Measurements from ENCODE around the gene TRIM17. TPM values are rescaled to one million over a fixed set of nuclear protein-coding genes. Genes with fewer than 3 reads are reported as not detected.
"Not testable (repeated sequence)": the region's sequence is repeated elsewhere in the genome, so short reads cannot be mapped to it uniquely, and the experiment has no call there.

Gene TRIM17
- total RNA-seq, 2 experiments from 2014 or later = 2.6 to 2.8 TPM

DNA sequence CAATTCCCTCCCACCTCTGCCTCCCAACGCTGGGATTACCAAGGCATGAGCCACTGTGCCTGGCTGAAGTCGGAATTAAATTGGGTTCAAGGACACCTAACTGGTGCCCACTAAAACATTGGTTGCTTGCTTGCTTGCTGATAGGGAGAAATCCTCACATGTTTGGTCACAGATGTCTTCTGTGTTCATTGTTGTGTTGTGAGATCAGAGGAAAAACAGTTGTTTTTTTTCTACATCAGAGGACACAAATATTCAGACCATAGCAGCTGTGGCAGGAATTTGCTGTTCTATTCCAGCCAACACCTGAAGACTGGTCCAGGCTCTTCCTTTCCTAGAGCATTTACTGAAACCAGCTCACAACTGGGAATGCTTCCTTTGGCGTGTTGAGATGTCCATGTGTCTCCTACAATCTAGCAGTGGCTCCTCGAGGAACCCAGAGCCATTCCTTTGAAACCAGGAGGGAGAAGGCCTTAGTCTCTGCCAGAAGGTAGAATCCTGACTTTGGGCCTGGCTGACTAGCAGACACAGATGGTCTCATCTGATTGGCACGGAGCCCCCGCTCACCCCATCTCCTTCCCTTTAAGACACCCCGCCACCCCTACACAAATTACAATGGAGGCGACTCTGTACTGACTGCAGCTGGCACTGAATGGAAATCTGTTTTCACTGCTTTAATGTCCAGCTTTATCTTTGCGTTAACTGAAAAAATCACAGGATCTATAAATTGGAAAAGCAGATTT, 24.3 kb upstream of the TRIM17 start:
- no peaks in the 10 kb centered on the region for H3K36me3 Mint-ChIP-seq
- no peak for ATAC-seq

GRCh38 chr1:228438266-228438665, 21.6 kb upstream of the TRIM17 start:
- CTCF ChIA-PET = no interaction called here
- no peaks in the 10 kb centered on the region for H3K36me3 Mint-ChIP-seq
- ATAC-seq = peak; percentile 30
- no peak overlapping the region for H3K4me3 Mint-ChIP-seq
- H3K27ac Mint-ChIP-seq = no peak overlapping the region
- peaks cover 48% of the 10 kb centered on the region for H3K27me3 Mint-ChIP-seq
- no peaks in the 10 kb centered on the region for H3K4me1 Mint-ChIP-seq
- H3K9me3 Mint-ChIP-seq (ENCODE audit: low read depth) = no peaks in the 10 kb centered on the region
- DNase-seq = no peak

More for the DNA sequence above, 24.3 kb upstream of the TRIM17 start:
- DNase-seq = no peak
- no peak overlapping the region for H3K27ac Mint-ChIP-seq
- no peak overlapping the region for H3K4me3 Mint-ChIP-seq
- no peaks in the 10 kb centered on the region for H3K9me3 Mint-ChIP-seq (ENCODE audit: low read depth)
- peaks cover 50% of the 10 kb centered on the region for H3K27me3 Mint-ChIP-seq
- H3K4me1 Mint-ChIP-seq = peaks cover 10% of the 10 kb centered on the region
- CTCF ChIA-PET = interaction anchor here (0.6 kb wide), 1 partner anchor 274 kb away, joined by 4 read pairs; no protein-coding TSS in a partner anchor

GRCh38 chr1:228437424-228437962, 20.8 kb upstream of the TRIM17 start:
- no peak for DNase-seq
- H3K27me3 Mint-ChIP-seq = peaks cover 47% of the 10 kb centered on the region
- H3K9me3 Mint-ChIP-seq (ENCODE audit: low read depth) = no peaks in the 10 kb centered on the region
- H3K4me3 Mint-ChIP-seq = no peak overlapping the region
- no peak overlapping the region for H3K27ac Mint-ChIP-seq
- CTCF ChIA-PET = no interaction called here
- no peaks in the 10 kb centered on the region for H3K4me1 Mint-ChIP-seq
- no peaks in the 10 kb centered on the region for H3K36me3 Mint-ChIP-seq
- ATAC-seq = no peak

- DNase-seq (no peak), ATAC-seq (no peak)
- no peaks in the 10 kb centered on the region for H3K4me1 Mint-ChIP-seq
- CTCF ChIA-PET = no interaction called here
- no peaks in the 10 kb centered on the region for H3K9me3 Mint-ChIP-seq (ENCODE audit: low read depth)
- H3K4me3 Mint-ChIP-seq = no peak overlapping the region
- H3K27me3 Mint-ChIP-seq = peaks cover 38% of the 10 kb centered on the region
- no peaks in the 10 kb centered on the region for H3K36me3 Mint-ChIP-seq
- no peak overlapping the region for H3K27ac Mint-ChIP-seq
Observed at GRCh38 chr1:228434689-228435088, 18.0 kb upstream of the TRIM17 start.

GRCh38 chr1:228433337-228434053, 16.8 kb upstream of the TRIM17 start:
- CTCF ChIA-PET; ATAC-seq; H3K4me3 Mint-ChIP-seq; H3K4me1 Mint-ChIP-seq; H3K9me3 Mint-ChIP-seq (ENCODE audit: low read depth); H3K27ac Mint-ChIP-seq; H3K36me3 Mint-ChIP-seq; DNase-seq: not testable (repeated sequence)
- peaks cover 39% of the 10 kb centered on the region for H3K27me3 Mint-ChIP-seq

GRCh38 chr1:228430243-228430642, 13.6 kb upstream of the TRIM17 start:
- no peaks in the 10 kb centered on the region for H3K4me1 Mint-ChIP-seq
- H3K4me3 Mint-ChIP-seq = no peak overlapping the region
- ATAC-seq (no peak), DNase-seq (no peak)
- no peaks in the 10 kb centered on the region for H3K9me3 Mint-ChIP-seq (ENCODE audit: low read depth)
- no peak overlapping the region for H3K27ac Mint-ChIP-seq
- no peaks in the 10 kb centered on the region for H3K36me3 Mint-ChIP-seq
- peaks cover 36% of the 10 kb centered on the region for H3K27me3 Mint-ChIP-seq
- CTCF ChIA-PET = no interaction called here

DNA sequence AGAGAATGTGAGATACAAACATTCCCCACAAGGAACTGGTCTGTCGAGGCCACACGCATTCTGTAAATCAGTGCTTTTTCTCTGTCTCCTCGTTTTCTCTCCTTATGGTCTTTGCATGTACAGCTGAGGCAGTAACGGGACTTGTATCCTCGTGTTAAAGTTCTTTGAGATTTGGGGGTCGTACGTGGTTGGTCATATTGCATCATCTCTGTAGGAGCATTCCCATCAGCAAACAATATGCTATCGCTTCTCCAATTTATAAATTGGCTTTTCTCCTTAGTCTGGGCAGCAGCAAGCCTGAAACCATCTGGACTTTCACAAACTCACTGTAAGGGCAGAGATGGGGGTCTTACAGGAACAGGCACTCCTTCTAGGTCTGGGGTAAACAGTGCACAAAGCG, 13.0 kb upstream of the TRIM17 start:
- no peak overlapping the region for H3K27ac Mint-ChIP-seq
- H3K9me3 Mint-ChIP-seq (ENCODE audit: low read depth) = no peaks in the 10 kb centered on the region
- no peak for ATAC-seq
- H3K4me3 Mint-ChIP-seq = no peak overlapping the region
- CTCF ChIA-PET = no interaction called here
- H3K27me3 Mint-ChIP-seq = peaks cover 30% of the 10 kb centered on the region
- H3K36me3 Mint-ChIP-seq = no peaks in the 10 kb centered on the region
- no peaks in the 10 kb centered on the region for H3K4me1 Mint-ChIP-seq
- DNase-seq = no peak

DNA sequence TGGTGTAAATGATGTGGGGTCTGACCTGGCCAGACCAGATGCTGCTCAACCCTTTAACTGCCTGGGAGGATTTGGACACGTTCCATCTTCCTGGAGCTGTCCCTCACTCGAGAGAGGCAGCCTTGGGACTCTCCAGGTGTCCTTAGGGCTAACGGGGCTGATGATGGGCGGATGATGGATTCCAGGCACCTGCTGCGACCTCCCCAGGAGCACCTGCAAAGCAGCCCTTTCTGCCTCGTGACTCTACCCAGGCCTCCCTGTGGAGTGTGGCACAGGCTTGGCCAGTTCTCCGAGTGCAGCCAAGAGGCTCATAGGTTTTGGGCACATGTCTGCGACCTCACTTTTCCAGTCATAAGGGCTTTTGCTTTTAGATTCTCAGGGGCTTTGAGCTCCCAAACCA, 12.3 kb upstream of the TRIM17 start:
- ATAC-seq (no peak), DNase-seq (no peak)
- Mint-ChIP-seq H3K4me3 (no peak overlapping the region), H3K36me3 (no peaks in the 10 kb centered on the region), H3K4me1 (no peaks in the 10 kb centered on the region), H3K9me3 (ENCODE audit: low read depth) (no peaks in the 10 kb centered on the region), H3K27me3 (peaks cover 29% of the 10 kb centered on the region), H3K27ac (no peak overlapping the region)
- CTCF ChIA-PET = interaction anchor here (1.1 kb wide), 1 partner anchor 43 kb away, joined by 4 read pairs; no protein-coding TSS in a partner anchor

DNA sequence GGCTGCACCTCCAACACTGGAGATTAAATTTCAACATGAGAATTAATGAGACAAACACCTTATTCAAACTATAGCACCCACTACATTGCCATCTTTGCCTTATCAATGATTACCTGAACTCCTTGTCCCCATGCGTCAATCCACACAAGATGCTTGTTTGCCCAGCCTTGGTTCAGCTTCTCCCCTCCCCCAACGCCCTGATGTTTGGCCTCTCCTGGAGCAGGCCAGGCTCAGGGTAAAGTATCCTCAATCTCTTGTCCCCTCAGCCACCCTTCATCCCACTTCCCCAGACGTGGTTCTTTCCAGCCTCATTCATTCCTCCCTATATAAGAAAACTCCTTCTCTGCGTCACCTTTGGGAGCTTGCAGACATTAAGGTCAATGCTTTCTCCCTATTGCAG, 11.8 kb upstream of the TRIM17 start:
- CTCF ChIA-PET = interaction anchor here (1.1 kb wide), 1 partner anchor 43 kb away, joined by 4 read pairs; no protein-coding TSS in a partner anchor
- H3K4me3 Mint-ChIP-seq = no peak overlapping the region

GRCh38 chr1:228426518-228427175, 10.0 kb upstream of the TRIM17 start:
- no peak overlapping the region for H3K27ac Mint-ChIP-seq
- no peak overlapping the region for H3K4me3 Mint-ChIP-seq
- CTCF ChIA-PET = no interaction called here
- no peaks in the 10 kb centered on the region for H3K9me3 Mint-ChIP-seq (ENCODE audit: low read depth)
- peaks cover 16% of the 10 kb centered on the region for H3K27me3 Mint-ChIP-seq
- no peak for DNase-seq
- H3K4me1 Mint-ChIP-seq = peaks cover 2% of the 10 kb centered on the region
- no peak for ATAC-seq
- H3K36me3 Mint-ChIP-seq = no peaks in the 10 kb centered on the region

More for the DNA sequence above, 11.8 kb upstream of the TRIM17 start:
- H3K27me3 Mint-ChIP-seq = peaks cover 23% of the 10 kb centered on the region
- H3K9me3 Mint-ChIP-seq (ENCODE audit: low read depth) = no peaks in the 10 kb centered on the region
- no peak for ATAC-seq
- no peak for DNase-seq
- no peaks in the 10 kb centered on the region for H3K4me1 Mint-ChIP-seq
- H3K27ac Mint-ChIP-seq = no peak overlapping the region
- no peaks in the 10 kb centered on the region for H3K36me3 Mint-ChIP-seq

GRCh38 chr1:228424685-228425660, 8.3 kb upstream of the TRIM17 start:
- Mint-ChIP-seq H3K27ac (no peak overlapping the region), H3K4me1 (peaks cover 11% of the 10 kb centered on the region), H3K9me3 (ENCODE audit: low read depth) (no peaks in the 10 kb centered on the region), H3K27me3 (peaks cover 13% of the 10 kb centered on the region), H3K36me3 (no peaks in the 10 kb centered on the region), H3K4me3 (no peak overlapping the region)
- CTCF ChIA-PET = no interaction called here
- DNase-seq = no peak
- no peak for ATAC-seq

DNA sequence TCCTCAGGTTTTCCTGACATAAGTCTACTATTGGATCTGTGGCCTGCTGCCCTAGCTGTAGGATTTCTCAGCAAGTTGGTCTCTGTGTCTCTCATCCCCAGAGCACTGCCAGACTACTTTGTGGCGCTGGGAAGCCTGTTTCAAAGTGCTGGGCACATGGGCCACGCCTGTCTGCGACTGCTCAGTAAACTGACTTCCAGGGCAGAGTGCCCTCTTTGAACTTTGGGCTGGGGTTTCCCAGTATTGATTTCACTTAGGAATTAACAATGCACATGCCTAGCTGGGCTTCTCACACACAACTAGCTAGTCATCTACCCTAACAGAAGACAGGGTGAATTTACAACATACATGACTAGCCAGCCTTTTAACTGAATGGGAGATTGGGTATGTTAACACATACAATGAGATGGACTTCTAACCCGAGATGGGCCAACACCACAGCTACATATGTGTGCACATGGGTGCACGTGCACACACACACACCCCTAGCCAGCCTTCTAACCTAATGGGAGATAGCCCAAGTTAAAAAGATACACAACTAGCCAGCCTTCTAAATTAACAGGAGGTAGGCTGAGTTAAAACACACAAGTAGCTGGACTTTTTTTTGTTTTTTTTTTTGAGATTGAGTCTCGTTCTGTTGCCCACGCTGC, 6.9 kb upstream of the TRIM17 start:
- CTCF ChIA-PET = interaction anchor here (1.1 to 1.2 kb wide), 2 partner anchors 44 to 246 kb away, joined by 3 read pairs; no protein-coding TSS in a partner anchor
- H3K36me3 Mint-ChIP-seq = no peaks in the 10 kb centered on the region
- DNase-seq = no peak
- no peak overlapping the region for H3K27ac Mint-ChIP-seq
- H3K4me1 Mint-ChIP-seq = peaks cover 11% of the 10 kb centered on the region
- H3K9me3 Mint-ChIP-seq (ENCODE audit: low read depth) = no peaks in the 10 kb centered on the region
- no peak for ATAC-seq
- H3K4me3 Mint-ChIP-seq = no peak overlapping the region
- H3K27me3 Mint-ChIP-seq = peaks cover 8% of the 10 kb centered on the region

All from activated CD8-positive, alpha-beta memory T cell treated with anti-CD3 and anti-CD28 coated beads, Interleukin-2, amount 10 ng/mL, durations not matched to agents 7 days and 5 days (primary cell).